Subcutaneous abdominal adipose tissue (tissue), 5 donors: Measurements from ENCODE around the gene COL7A1.

Experiments
- H3K27ac ChIP-seq: one replicate; pipeline ENCODE4 v1.7.0; 2013; ENCODE audit warnings: low read depth, mild to moderate bottlenecking, inconsistent platforms, low read length, moderate library complexity
- H3K27me3 ChIP-seq, 5 donors: one replicate each; pipeline ENCODE4 v1.7.0; 2013; ENCODE audit warnings: low read length in 5 of 5, inconsistent platforms in 1 of 5; ENCODE audit not compliant: control insufficient read depth in 5 of 5, insufficient read depth in 4 of 5
- H3K36me3 ChIP-seq, 5 donors: one replicate each; pipeline ENCODE4 v1.7.0; 2013; ENCODE audit warnings: low read length in 5 of 5; ENCODE audit not compliant: control insufficient read depth in 5 of 5, insufficient read depth in 5 of 5
- H3K4me1 ChIP-seq, 5 donors: one replicate each; pipeline ENCODE4 v1.7.0; 2013; ENCODE audit warnings: low read length in 5 of 5, mild to moderate bottlenecking in 3 of 5, moderate library complexity in 1 of 5; ENCODE audit not compliant: control insufficient read depth in 5 of 5, insufficient read depth in 5 of 5
- H3K4me3 ChIP-seq, 5 donors: one replicate each; pipeline ENCODE4 v1.7.0; 2013; ENCODE audit warnings: low read length in 5 of 5, low read depth in 1 of 5
- H3K9ac ChIP-seq, 5 donors: one replicate each; pipeline ENCODE4 v1.7.0; 2013; ENCODE audit warnings: low read length in 5 of 5, mild to moderate bottlenecking in 4 of 5, moderate library complexity in 3 of 5
- H3K9me3 ChIP-seq, 5 donors: one replicate each; pipeline ENCODE4 v1.7.0; 2013; ENCODE audit warnings: low read length in 5 of 5; ENCODE audit not compliant: control insufficient read depth in 5 of 5
- donor health status: healthy.
- donor health status: healthy.
- donor health status: healthy.
- donor health status: healthy.
- donor health status: healthy.

COL7A1 gene

GRCh38 chr3:48595075-48595525, at the start of gene COL7A1:
Gene COL7A1 (minus strand): TSS chr3:48595329. CDS start chr3:48595159, 170 bp downstream.
- Histone ChIP-seq H3K9ac (peak within 1 kb of the TSS in 1 of 5 donors; percentile 8), H3K9me3 (no peaks in the 10 kb centered on the region), H3K27ac (no peak within 1 kb of the TSS), H3K4me1 (peaks cover 2 to 21% (median 10%) of the 10 kb centered on the region in 5 donors), H3K36me3 (peaks cover 0 to 31% (median 27%) of the 10 kb centered on the region in 5 donors), H3K4me3 (peak within 1 kb of the TSS in 3 of 5 donors; percentile 15 to 32 (median 16)), H3K27me3 (peaks cover 11 to 25% (median 18%) of the 10 kb centered on the region in 5 donors)

DNA sequence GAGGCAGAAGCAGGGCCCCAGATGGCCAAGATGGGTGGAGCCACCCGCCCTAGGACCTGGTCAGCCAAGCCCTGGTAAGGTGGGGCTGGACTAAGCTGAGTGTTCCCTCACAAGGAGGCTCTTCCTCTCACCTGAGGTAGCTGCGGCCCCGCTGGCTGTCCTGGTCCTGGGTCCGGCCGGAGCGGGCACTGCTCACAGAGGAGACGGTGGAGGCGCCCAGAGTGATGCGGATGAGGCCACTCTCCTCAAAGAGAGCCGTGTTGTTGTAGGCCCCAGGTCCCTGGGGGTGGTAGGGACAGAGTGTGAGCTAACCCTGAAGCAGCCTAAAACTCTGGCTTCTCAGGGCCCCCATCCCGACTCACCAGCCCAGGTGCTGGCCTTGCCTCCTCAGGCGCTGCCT, 47.5 kb upstream of the COL7A1 start:
- Histone ChIP-seq H3K4me1 (no peaks in the 10 kb centered on the region), H3K27me3 (peaks cover 0 to 4% (median 0%) of the 10 kb centered on the region in 5 donors)

DNA sequence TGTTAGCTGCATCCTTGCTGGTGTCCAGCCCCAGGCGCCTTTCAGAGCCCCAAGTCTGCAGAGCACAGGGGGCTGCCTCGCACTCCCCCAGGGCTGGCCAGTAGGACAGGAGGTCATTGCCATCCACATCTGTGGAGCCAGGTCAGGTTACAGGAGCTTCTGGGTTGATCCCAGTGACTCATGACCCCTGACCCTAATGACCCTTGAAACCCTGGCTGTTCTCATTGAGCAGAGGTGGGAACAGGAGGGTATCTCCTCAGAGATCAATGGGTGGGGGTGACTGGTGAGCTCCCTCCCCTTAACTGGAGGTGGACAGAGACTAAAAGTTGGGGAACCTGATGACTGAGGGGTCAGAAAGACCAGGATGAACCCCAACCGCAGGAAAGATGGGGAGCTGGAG, 46.3 kb upstream of the COL7A1 start:
- Histone ChIP-seq H3K4me3 (no peak overlapping the region), H3K36me3 (no peaks in the 10 kb centered on the region), H3K9me3 (no peaks in the 10 kb centered on the region), H3K4me1 (peaks cover 0 to 3% (median 2%) of the 10 kb centered on the region in 5 donors), H3K9ac (no peak overlapping the region), H3K27me3 (peaks cover 0 to 4% (median 0%) of the 10 kb centered on the region in 5 donors), H3K27ac (no peak overlapping the region)

More for the DNA sequence above, 47.5 kb upstream of the COL7A1 start:
- Histone ChIP-seq H3K27ac (no peak overlapping the region), H3K9me3 (no peaks in the 10 kb centered on the region), H3K9ac (no peak overlapping the region), H3K4me3 (no peak overlapping the region), H3K36me3 (no peaks in the 10 kb centered on the region)

DNA sequence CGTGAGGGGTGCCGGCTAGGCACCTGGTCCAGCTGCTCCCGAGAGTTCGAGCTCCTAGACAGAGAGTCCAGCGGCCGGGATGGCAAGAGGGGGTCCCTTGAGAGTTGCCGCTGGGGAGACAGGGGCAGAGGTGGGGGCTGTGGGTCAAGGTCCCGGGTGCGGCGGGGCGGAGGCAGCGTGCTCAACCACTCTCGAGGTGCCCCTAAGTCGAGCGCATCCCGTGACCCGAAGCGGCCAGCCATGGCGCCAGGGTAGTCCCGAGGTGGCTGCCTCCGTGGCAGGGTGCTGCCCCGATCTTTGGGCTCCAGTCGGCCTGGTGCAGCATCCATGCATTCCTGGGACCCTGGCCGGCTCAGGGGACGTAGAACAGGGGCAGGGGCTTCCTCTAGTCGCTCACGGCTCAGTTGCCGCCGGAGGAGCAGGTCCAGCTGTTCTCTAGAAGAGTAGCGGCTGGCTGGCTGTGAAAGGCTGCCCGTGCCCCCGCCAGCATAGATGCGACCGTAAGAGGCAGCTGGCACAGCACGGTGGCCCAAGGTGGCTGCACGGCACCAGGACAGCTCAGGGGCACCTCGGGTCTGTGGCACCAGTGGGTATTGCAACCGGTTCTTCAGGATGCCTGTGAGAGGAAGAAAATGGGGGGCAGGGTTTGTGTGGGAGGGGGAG, 44.9 kb upstream of the COL7A1 start:
- Histone ChIP-seq H3K27ac (no peak overlapping the region), H3K4me3 (no peak overlapping the region), H3K27me3 (peaks cover 0 to 4% (median 0%) of the 10 kb centered on the region in 5 donors), H3K9me3 (no peaks in the 10 kb centered on the region), H3K36me3 (no peaks in the 10 kb centered on the region), H3K9ac (no peak overlapping the region), H3K4me1 (peaks cover 0 to 14% (median 13%) of the 10 kb centered on the region in 5 donors)

- peaks cover 7 to 28% (median 25%) of the 10 kb centered on the region in 5 donors for H3K4me1 ChIP-seq
- peaks cover 0 to 11% (median 8%) of the 10 kb centered on the region in 5 donors for H3K36me3 ChIP-seq
- no peaks in the 10 kb centered on the region for H3K9me3 ChIP-seq
- no peaks in the 10 kb centered on the region for H3K27me3 ChIP-seq
- H3K4me3 ChIP-seq = no peak overlapping the region
- no peak overlapping the region for H3K27ac ChIP-seq
- H3K9ac ChIP-seq = no peak overlapping the region
Measured at GRCh38 chr3:48637305-48637704, 42.2 kb upstream of the COL7A1 start.

GRCh38 chr3:48636149-48636655, 41.1 kb upstream of the COL7A1 start:
- Histone ChIP-seq H3K36me3 (peaks cover 0 to 22% (median 13%) of the 10 kb centered on the region in 5 donors), H3K4me1 (peaks cover 7 to 28% (median 25%) of the 10 kb centered on the region in 5 donors), H3K9ac (peak overlapping the region; percentile 16 to 86 (median 78)), H3K4me3 (peak overlapping the region; percentile 81 to 87 (median 83)), H3K27me3 (no peaks in the 10 kb centered on the region), H3K27ac (no peak overlapping the region), H3K9me3 (no peaks in the 10 kb centered on the region)

DNA sequence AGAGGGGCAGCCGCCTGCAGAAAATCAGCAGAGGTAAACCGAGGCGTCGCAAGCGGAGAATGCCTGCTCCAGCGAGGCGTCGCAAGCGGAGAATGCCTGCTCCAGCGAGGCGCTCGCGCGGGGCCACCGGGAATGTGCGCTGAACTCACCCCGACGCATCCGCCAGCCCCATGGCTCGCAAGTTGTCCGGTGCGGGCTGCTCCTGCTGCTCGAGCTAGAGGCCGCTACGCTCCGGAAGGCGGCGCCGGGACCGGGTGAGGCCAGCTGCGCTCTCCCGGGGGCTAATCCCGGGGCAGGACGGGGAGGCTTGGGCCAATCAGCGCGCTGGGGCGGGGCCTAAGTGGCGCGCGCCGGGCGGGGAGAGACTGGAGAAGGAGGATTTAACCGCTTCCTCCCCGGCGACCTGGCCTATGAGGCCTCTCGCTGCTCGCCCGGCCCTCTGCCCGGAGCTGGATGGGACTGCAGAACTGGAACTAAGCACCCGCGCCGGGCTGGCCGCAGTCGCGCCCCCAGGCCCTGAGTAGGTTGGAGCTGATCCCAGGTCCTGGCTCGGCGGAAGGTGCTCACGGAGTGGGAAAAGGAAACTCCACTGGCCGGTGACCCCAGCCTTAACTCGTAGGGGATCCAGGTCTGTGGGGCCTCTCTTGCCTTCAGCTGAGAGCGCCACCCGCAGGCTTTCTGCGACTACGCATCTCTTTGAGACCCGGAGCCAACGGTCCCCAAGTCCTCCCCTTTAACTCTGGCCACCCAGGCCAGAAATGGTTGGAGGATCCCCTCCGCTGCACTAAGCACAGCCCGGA, 40.3 kb upstream of the COL7A1 start, which contains the start of gene SLC26A6:
SLC26A6 (minus strand) TSS at position 240 of the 800 bp plus-strand sequence; CDS start at position 172, 68 bp downstream.
- Histone ChIP-seq H3K9ac (peak within 1 kb of the TSS; percentile 16 to 86 (median 81)), H3K27me3 (no peaks in the 10 kb centered on the region), H3K36me3 (peaks cover 0 to 30% (median 21%) of the 10 kb centered on the region in 5 donors)

GRCh38 chr3:48634661-48635221, 39.6 kb upstream of the COL7A1 start:
- H3K27ac ChIP-seq = no peak overlapping the region
- H3K4me1 ChIP-seq = peaks cover 7 to 28% (median 25%) of the 10 kb centered on the region in 5 donors
- no peaks in the 10 kb centered on the region for H3K27me3 ChIP-seq
- peak overlapping the region in 4 of 5 donors; percentile 74 to 86 (median 82) for H3K9ac ChIP-seq
- no peaks in the 10 kb centered on the region for H3K9me3 ChIP-seq
- H3K4me3 ChIP-seq = peak overlapping the region; percentile 78 to 85 (median 81)
- H3K36me3 ChIP-seq = peaks cover 0 to 36% (median 27%) of the 10 kb centered on the region in 5 donors

More for the DNA sequence above, 40.3 kb upstream of the COL7A1 start, which contains the start of gene SLC26A6:
- H3K9me3 ChIP-seq = no peaks in the 10 kb centered on the region
- H3K27ac ChIP-seq = peak within 1 kb of the TSS; percentile 52
- peak within 1 kb of the TSS; percentile 81 to 87 (median 83) for H3K4me3 ChIP-seq
- peaks cover 7 to 28% (median 25%) of the 10 kb centered on the region in 5 donors for H3K4me1 ChIP-seq

DNA sequence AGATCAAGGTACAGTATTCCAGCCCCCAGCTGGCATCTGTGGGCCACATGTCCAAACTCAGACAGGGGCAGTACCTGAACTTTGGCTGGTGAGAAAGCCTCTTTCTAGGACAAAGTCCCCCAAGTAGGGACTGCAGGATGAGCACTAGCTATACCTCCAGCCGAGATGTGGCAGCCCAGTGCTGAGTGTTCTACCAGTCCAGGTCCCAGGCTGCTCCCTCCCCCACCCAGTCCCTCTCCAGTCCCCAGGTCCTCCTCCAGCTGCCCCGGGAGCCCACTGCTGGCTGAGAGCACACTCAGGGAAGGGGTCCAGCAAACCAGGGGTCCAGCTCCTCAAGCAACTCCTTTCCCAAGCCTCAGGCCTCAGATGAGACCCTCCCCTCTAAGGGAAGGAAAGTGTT, 38.6 kb upstream of the COL7A1 start:
- Histone ChIP-seq H3K9me3 (no peaks in the 10 kb centered on the region), H3K27ac (no peak overlapping the region), H3K4me3 (no peak overlapping the region), H3K36me3 (peaks cover 0 to 46% (median 37%) of the 10 kb centered on the region in 5 donors), H3K27me3 (no peaks in the 10 kb centered on the region), H3K9ac (peak overlapping the region in 1 of 5 donors; percentile 83), H3K4me1 (peaks cover 7 to 28% (median 25%) of the 10 kb centered on the region in 5 donors)
